ENCODE data around the gene ERBB4. TPM values are rescaled to one million over a fixed set of nuclear protein-coding genes. Genes with fewer than 3 reads are reported as not detected.
"Not testable (repeated sequence)": the region's sequence is repeated elsewhere in the genome, so short reads cannot be mapped to it uniquely, and the experiment has no call there.

Gene ERBB4
- total RNA-seq, 1 donor from 2014 or later, result 2.1 TPM

GRCh38 chr2:212528106-212528856 lies 10.3 kb downstream of the ERBB4 start:
- no peak for DNase-seq

- no peak for DNase-seq
Observed at GRCh38 chr2:212526059-212526458, 12.5 kb downstream of the ERBB4 start.

- DNase-seq, result no peak
Observed at GRCh38 chr2:212523756-212524155, 14.8 kb downstream of the ERBB4 start.

DNA sequence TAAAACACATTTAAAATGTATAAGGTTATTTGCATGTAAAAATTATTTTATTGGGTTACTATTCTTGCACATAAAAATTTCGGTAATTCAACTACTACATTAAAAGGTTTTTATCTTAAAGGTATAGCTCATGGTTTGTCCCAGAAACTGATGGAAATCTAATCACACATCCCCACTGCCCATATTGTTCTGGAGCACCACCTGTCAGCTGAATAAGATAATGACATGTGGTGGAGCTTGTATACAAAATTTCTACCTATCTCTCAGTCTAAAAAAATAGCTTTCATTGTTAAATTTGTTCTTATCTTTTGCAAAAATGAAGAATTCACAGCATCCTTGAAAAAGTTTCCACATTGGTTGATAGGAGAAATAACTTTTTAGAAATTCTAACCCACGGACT lies 18.3 kb downstream of the ERBB4 start:
- no peak for DNase-seq

DNA sequence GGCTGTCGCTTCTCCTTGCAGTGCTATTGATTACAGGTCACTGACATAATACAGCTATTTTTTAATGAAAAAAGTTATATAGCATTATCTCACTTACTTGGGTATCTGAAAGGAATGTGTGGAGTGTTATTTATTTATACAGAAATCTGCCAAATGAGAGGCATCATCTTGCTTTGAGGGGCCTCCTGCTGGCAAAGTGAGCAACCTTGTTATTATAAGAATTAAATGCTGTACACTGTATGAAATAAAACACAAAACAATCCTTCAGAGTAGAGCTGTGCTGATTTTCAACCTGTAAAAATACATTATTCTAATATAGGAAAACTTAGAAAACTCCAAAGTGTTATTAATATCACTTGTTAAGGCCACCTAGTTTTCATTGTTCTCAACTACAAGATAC lies 20.9 kb downstream of the ERBB4 start:
- no peak for DNase-seq

- no peak for DNase-seq
Observed at GRCh38 chr2:212505586-212505985, 33.0 kb downstream of the ERBB4 start.

GRCh38 chr2:212495046-212495445 lies 43.6 kb downstream of the ERBB4 start:
- no peak for DNase-seq

DNA sequence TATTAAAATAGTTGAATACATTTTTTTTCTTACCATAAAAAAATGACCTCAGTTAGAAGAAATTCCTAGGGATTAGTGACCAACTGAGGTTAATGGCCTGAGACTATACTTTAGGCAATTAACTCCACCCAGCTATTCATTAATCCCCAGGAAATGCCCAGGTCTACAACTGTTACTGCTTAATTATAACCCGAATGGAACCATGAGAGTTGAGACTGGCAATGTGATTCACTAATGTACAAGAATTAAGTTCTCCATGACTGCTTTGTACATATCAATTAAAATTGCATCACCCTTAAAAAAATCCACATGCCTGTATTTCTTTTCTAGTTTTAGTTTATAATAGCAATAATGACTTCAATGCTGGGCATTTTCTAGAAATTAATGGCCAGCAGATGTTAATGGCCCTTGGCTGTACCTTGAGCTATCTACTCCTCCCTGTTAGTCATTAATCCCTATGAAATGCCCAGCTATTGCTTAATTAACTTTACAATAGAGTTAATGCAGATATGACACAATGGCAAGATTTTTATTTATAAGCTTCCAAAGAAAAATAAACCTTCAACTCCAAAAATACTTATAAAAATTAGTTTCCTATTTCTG lies 44.1 kb downstream of the ERBB4 start:
- DNase-seq, result no peak

DNA sequence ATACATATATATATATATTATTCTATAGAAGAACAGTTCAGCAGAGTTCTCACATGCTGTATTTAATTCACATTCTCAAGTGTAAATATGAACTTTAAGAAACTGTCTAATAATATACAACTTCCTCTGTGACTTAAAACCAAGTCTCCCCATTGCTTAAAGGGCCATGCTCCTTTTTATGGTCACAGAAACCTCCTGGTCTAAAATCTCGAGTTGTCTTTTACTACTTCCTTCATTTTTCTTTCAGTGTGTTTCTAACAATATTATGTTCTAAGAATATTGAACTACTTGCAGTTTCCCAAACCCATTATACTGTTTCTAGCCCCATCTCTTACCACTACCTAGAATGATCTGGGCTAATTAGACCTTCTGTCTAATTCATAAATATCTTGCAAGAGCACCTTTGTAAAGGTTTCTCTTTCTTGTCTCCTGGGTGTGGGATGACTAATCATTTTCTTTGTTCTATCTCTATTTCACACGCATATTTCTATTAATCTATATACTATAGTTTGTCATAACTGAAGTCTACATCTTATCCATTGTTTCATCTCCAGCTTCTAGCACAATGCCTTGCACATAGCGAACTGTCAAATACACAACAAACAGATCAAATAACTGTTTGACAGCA lies 48.8 kb downstream of the ERBB4 start:
- no peak for DNase-seq

- no peak for DNase-seq
Observed at GRCh38 chr2:212488611-212489010, 50.0 kb downstream of the ERBB4 start.

- DNase-seq, result no peak
Observed at GRCh38 chr2:212484563-212485080, 54.0 kb downstream of the ERBB4 start.

DNA sequence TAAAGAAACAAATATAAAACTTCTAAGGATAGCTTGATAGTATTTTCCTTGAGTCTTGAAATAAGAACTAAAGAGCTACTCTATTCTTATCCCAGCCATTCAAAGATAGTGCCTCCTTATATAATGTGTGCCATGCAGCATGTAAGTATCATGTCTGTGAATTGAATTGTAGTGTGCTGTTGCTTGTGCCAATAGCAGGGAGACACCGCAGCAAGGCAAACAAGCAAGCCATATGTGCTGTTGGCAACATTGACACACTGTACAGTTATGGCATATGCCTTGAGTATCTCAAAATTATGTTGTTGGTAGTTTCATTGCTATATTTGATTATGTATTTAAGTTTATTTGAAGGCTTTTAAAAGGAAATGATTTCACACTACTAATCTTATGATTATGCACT lies 58.2 kb downstream of the ERBB4 start:
- no peak for DNase-seq

DNA sequence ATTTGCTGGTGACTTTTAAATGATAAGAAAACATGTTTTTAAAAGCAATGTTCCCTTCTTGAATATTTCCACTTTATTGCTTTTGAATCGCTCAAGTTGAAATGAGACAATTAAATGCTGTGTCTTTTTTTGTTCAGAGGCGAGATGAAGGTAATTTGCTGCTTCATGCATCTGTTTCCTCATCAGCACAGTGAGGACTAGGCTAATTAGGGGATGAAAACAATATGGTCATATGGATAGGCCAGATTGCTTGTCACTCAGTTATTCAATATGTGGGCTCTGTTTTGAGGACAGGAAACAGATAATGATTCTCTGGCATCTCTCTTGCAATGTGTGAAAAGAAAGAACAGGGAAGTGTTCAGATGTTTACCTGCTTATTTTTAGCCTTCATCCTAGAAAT lies 61.0 kb downstream of the ERBB4 start:
- no peak for DNase-seq

GRCh38 chr2:212473211-212473610 lies 65.4 kb downstream of the ERBB4 start:
- DNase-seq, result no peak

DNA sequence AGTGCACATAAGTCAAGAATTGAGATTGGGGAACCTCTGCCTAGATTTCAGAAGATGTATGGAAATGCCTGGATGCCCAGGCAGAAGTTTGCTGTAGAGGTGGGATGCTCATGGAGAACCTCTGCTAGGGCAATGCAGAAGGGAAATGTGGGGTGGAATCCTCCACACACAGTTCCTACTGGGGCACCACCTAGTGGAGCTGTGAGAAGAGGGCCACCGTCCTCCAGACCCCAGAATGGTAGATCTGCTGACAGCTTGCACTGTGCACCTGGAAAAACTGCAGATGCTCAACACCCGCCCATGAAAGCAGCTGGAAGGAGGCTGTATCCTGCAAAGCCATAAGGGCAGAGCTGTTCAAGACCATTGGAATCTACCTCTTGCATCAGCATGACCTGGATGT lies 71.1 kb downstream of the ERBB4 start:
- not testable (repeated sequence) for DNase-seq

DNA sequence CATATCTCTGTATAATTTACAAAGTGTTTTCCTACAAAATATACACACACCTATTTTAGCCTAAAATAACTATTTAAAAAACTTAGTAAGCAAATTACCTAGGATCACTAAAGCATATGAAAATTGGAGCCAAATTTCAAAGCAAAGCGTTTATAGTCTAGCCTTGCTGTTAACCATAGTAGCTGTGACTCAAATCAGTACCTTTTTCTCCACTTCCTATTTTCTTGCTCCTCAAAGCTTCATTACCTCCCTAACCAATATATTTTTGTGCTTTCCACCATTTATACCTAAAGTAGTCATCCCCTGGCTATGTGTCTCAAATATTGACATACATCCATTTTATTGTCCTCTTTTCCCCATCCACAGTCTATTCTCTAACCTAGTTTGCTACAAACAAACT lies 73.1 kb downstream of the ERBB4 start:
- no peak for DNase-seq

DNA sequence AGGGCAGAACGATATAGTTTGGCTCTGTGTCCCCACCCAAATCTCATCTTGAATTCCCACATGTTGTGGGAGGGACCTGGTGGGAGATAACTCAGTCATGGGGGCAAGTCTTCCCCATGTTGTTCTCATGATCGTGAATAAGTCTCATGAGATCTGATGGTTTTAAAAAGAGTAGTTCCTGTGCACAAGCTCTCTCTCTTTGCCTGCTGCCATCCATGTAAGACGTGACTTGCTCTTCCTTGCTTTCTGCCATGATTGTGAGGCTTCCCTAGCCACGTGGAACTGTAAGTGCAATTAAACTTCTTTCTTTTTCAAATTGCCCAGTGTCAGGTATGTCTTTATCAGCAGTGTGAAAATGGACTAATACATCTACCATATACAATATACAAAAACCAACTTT lies 76.9 kb downstream of the ERBB4 start:
- DNase-seq, result not testable (repeated sequence)

DNA sequence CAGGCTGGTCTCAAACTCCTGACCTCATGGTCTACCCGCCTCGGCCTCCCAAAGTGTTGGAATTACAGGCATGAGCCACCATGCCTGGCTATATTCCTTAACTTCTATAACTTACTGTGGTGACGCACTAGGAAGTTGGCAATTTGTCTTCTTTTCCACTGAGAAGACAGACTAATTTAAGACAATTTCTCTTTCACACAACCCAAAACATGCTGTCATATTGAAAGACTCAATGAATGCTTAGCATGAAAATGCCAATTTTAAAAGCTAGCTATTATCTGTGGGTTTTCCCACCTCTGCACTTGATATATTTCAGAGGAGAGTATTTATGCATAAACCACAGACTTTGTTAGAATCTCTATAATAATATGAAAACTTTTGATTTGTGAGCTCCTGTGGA lies 84.5 kb downstream of the ERBB4 start:
- DNase-seq, result no peak

DNA sequence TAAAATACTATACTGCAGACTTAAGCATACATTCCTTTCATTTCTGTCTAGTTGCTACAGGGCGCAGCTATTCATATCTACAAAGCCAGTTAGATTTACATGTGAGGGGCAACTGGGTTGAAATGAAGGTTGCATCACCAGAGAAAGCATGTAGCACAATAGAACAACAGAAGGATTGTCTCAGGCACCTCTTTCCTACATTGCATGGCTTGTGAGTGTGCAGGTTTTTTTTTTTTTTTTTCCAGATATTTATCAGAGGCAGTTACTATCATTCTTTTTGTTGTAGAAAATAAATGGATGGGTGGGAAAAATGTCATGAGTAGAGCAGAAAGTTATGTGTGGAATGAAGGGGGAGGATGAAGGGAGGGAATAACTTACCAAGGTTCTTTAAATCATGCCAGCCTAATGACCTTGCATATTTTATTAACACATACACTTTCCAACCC lies 86.8 kb downstream of the ERBB4 start:
- DNase-seq, result no peak

GRCh38 chr2:212448698-212449097 lies 89.9 kb downstream of the ERBB4 start:
- DNase-seq, result no peak

DNA sequence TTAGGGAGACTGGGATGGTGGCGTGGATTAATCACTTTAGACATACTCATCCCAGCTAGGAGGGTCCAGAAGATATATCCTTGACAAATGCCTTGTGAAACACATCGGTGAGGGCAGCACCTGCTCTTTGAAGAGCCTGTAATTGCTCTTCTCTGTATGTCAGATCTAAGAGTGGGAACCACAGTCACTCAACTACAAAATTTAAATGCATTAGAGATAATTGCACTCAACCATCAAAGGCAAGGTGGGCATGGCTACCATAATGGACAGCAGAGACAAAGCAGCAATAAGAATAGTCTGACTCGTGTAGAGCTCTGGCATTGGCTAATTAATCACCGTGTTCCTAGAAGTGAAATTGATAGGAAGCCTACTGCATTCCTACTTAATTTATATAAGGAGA lies 96.8 kb downstream of the ERBB4 start:
- DNase-seq, result no peak

GRCh38 chr2:212441141-212441540 lies 97.5 kb downstream of the ERBB4 start:
- DNase-seq, result no peak

- no peak for DNase-seq
Observed at GRCh38 chr2:212428681-212429478, 109.7 kb downstream of the ERBB4 start.

Measured in skin of body (tissue), 2 donors.